SK-N-DZ (cell line): ENCODE results near the gene CLIP4.

ENCODE experiments used
- DNase-seq: peaks from one replicate; pipeline ENCODE4 v3.0.0-alpha.2; 2015; ENCODE audit warnings: low spot score

The CLIP4 gene

GRCh38 chr2:29222381-29223179, 107.4 kb downstream of the CLIP4 start:
- no peak for DNase-seq

- no peak for DNase-seq
Measured at GRCh38 chr2:29223257-29223656, 108.0 kb downstream of the CLIP4 start.

GRCh38 chr2:29223851-29224692, 108.9 kb downstream of the CLIP4 start:
- no peak for DNase-seq

- DNase-seq: no peak
Measured at GRCh38 chr2:29224693-29225551, 109.7 kb downstream of the CLIP4 start.

- DNase-seq: no peak
Measured at GRCh38 chr2:29225814-29226213, 110.6 kb downstream of the CLIP4 start.

- no peak for DNase-seq
Measured at GRCh38 chr2:29226375-29226774, 111.2 kb downstream of the CLIP4 start.

- no peak for DNase-seq
Measured at GRCh38 chr2:29226808-29227207, 111.6 kb downstream of the CLIP4 start.

GRCh38 chr2:29227935-29228675, 112.9 kb downstream of the CLIP4 start:
- DNase-seq: no peak

GRCh38 chr2:29228947-29229346, 113.7 kb downstream of the CLIP4 start:
- DNase-seq: no peak

- DNase-seq: no peak
Measured at GRCh38 chr2:29229640-29230039, 114.4 kb downstream of the CLIP4 start.

- DNase-seq: no peak
Measured at GRCh38 chr2:29232041-29232440, 116.8 kb downstream of the CLIP4 start.

- no peak for DNase-seq
Measured at GRCh38 chr2:29233428-29233827, 118.2 kb downstream of the CLIP4 start.

GRCh38 chr2:29235411-29235810, 120.2 kb downstream of the CLIP4 start:
- no peak for DNase-seq

- DNase-seq: no peak
Measured at GRCh38 chr2:29236074-29236473, 120.9 kb downstream of the CLIP4 start.

GRCh38 chr2:29238497-29238896, 123.3 kb downstream of the CLIP4 start:
- peak; percentile 64 for DNase-seq
